Lower leg skin (tissue), 3 donors: Measurements from ENCODE around the gene CIB1.
"Not testable (repeated sequence)": the region's sequence is repeated elsewhere in the genome, so short reads cannot be mapped to it uniquely, and the experiment has no call there.

ENCODE experiments used
- CTCF ChIP-seq, 3 donors: fragments of 450-650 bp; IDR thresholded peaks; one replicate each; pipeline ENCODE4 v1.5.1; 2016; ENCODE audit warnings: antibody characterized with exemption in 3 of 3, mild to moderate bottlenecking in 3 of 3, moderate library complexity in 2 of 3
- POLR2A ChIP-seq, 2 donors: fragments of 450-650 bp; IDR thresholded peaks; one replicate each; pipeline ENCODE4 v1.6.1; 2016 to 2017; ENCODE audit warnings: antibody characterized with exemption in 2 of 2, mild to moderate bottlenecking in 1 of 2, moderate library complexity in 1 of 2

- not testable (repeated sequence) for TF ChIP-seq CTCF, POLR2A (IDR thresholded peaks at IDR 0.05)
Measured at GRCh38 chr15:90281637-90282036, 47.9 kb upstream of the CIB1 start.
